ENCODE results near the gene GNAS. TPM values are rescaled to one million over a fixed set of nuclear protein-coding genes. Genes with fewer than 3 reads are reported as not detected.

GNAS gene
- total and polyA plus RNA-seq, 10 of the 15 experiments (the other 5 are each of a cell fraction or from before 2014, with no cell fraction given): 209 to 950 (median 394) TPM

DNA sequence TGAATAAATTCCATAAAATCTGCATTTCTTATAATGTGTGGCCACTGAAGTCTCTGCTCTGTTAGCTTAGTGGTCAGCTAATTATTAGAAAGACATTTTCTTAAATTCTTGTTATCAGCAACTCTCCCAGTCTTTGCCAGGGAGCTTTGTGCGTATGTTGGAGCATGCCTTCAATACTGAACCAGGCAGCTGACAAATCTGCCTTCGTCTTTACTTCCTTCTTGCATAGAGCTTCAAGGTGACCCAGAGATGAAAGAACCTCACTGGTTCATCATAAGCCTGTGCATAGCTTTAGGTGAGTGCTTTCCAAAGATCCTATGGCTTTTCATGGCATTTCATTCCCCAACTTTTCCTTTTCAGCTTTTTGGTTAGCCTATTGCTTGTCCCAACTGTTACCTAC lies 85.6 kb downstream of the GNAS start (continued):
- TF ChIP-seq, protein P1, sequence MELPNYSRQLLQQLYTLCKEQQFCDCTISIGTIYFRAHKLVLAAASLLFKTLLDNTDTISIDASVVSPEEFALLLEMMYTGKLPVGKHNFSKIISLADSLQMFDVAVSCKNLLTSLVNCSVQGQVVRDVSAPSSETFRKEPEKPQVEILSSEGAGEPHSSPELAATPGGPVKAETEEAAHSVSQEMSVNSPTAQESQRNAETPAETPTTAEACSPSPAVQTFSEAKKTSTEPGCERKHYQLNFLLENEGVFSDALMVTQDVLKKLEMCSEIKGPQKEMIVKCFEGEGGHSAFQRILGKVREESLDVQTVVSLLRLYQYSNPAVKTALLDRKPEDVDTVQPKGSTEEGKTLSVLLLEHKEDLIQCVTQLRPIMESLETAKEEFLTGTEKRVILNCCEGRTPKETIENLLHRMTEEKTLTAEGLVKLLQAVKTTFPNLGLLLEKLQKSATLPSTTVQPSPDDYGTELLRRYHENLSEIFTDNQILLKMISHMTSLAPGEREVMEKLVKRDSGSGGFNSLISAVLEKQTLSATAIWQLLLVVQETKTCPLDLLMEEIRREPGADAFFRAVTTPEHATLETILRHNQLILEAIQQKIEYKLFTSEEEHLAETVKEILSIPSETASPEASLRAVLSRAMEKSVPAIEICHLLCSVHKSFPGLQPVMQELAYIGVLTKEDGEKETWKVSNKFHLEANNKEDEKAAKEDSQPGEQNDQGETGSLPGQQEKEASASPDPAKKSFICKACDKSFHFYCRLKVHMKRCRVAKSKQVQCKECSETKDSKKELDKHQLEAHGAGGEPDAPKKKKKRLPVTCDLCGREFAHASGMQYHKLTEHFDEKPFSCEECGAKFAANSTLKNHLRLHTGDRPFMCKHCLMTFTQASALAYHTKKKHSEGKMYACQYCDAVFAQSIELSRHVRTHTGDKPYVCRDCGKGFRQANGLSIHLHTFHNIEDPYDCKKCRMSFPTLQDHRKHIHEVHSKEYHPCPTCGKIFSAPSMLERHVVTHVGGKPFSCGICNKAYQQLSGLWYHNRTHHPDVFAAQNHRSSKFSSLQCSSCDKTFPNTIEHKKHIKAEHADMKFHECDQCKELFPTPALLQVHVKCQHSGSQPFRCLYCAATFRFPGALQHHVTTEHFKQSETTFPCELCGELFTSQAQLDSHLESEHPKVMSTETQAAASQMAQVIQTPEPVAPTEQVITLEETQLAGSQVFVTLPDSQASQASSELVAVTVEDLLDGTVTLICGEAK (IDR thresholded peaks at IDR 0.05; ENCODE audit: borderline replicate concordance): no peak
- TF ChIP-seq RB1 (IDR thresholded peaks at IDR 0.05; ENCODE audit: borderline replicate concordance): no peak

DNA sequence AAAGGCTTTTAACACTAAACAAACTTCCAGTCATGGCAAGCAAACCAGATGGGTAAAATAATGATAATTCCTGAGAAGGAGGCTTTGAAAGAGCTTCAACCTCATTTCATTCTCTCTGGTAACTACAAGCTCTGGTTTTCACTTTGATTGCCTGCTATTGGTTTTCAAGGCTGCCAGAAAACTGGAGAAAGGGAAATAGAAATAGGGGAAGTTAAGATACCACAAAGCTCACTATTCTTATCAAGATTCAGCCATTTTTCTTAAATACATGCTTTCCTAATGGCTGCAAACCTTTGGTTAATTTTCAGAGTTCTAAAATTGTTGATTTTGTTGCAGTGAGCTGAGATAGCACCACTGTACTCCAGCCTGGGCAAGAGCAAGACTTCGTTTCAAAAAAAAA lies 86.0 kb downstream of the GNAS start:
- Histone ChIP-seq H3K27ac (ENCODE audit: control insufficient read depth, insufficient read depth) (no peak overlapping the region), H4K20me1 (ENCODE audit: control insufficient read depth, insufficient read depth) (no peaks in the 10 kb centered on the region), H3K4me1 (ENCODE audit: control insufficient read depth, insufficient read depth, low read length) (peaks cover 10% of the 10 kb centered on the region; the same call in 1 of the 2 replicates), H3K9ac (ENCODE audit: control insufficient read depth, insufficient read depth, low read length) (no peak overlapping the region), H3K9me3 (replicated peaks; ENCODE audit: control insufficient read depth, insufficient read depth, low read length) (no peaks in the 10 kb centered on the region; the same call in 2 of the 3 replicates), H3K4me3 (peak overlapping the region; percentile 7; the same call in 1 of the 2 replicates), H3K4me2 (ENCODE audit: control insufficient read depth, insufficient read depth) (peak overlapping the region; percentile 53; the same call in 1 of the 2 replicates), H3K36me3 (ENCODE audit: control insufficient read depth in 2 of 2, insufficient read depth in 2 of 2, low read length in 1 of 2) (no peaks in the 10 kb centered on the region), H2AFZ (ENCODE audit: control insufficient read depth, low read depth, low read length) (peak overlapping the region; percentile 58), H3K79me2 (ENCODE audit: control insufficient read depth, insufficient read depth, low read length) (no peaks in the 10 kb centered on the region), H3K27me3 (replicated peaks in 1 of 2; ENCODE audit: control insufficient read depth in 2 of 2, insufficient read depth in 2 of 2, low read length in 1 of 2) (no peaks in the 10 kb centered on the region)
- no peak for TF ChIP-seq ZNF384 (IDR thresholded peaks at IDR 0.05; ENCODE audit: borderline replicate concordance, low read depth, low read length)
- peak; percentile 33; the same call in 1 of the 2 replicates for TF ChIP-seq RUNX3 (IDR thresholded peaks at IDR 0.05; ENCODE audit: low read length)
- in situ Hi-C loops (cut with MboI) (no loop called here), intact Hi-C loops (cut with micrococcal nuclease; ENCODE audit: unreplicated experiment) (no loop called here)
- POLR2A ChIA-PET: no interaction called here
- RAD21 ChIA-PET (ENCODE audit: unreplicated experiment): interaction anchor here (1.0 to 1.5 kb wide), 4 partner anchors 23 to 70 kb away, joined by 3 to 4 read pairs (median 4); no protein-coding TSS in a partner anchor
- ATAC-seq: no peak
- BruUV-seq (replicated peaks): no TSS peak
- no peak for DNase-seq (ENCODE audit: low read depth, low spot score)
- SMC1A ChIA-PET (ENCODE audit: uncharacterized antibody, unreplicated experiment): interaction anchor here (0.7 to 3.7 kb wide), 7 partner anchors 9 to 597 kb away, joined by 3 to 16 read pairs (median 4); no protein-coding TSS in a partner anchor
- peak; percentile 23 for FAIRE-seq
- CTCF ChIA-PET: interaction anchor here (0.8 to 2.1 kb wide), 6 partner anchors 15 to 269 kb away, joined by 3 to 6 read pairs (median 4); no protein-coding TSS in a partner anchor
- WGBS (ENCODE audit: insufficient coverage, insufficient replicate concordance, low lambda C conversion rate, missing lambda C conversion rate): no CpG with 5 or more reads among the region's 1 CpG
